Measurements from ENCODE around the gene CHERP. TPM values are rescaled to one million over a fixed set of nuclear protein-coding genes. Genes with fewer than 3 reads are reported as not detected.
A peak's percentile ranks its signal among the peaks of the same experiment; 100 is the strongest.

CHERP gene
- total and polyA plus RNA-seq, 2 of the 13 experiments (the other 11 are each of a cell fraction or from before 2014, with no cell fraction given): 4.3 to 5.4 TPM

DNA sequence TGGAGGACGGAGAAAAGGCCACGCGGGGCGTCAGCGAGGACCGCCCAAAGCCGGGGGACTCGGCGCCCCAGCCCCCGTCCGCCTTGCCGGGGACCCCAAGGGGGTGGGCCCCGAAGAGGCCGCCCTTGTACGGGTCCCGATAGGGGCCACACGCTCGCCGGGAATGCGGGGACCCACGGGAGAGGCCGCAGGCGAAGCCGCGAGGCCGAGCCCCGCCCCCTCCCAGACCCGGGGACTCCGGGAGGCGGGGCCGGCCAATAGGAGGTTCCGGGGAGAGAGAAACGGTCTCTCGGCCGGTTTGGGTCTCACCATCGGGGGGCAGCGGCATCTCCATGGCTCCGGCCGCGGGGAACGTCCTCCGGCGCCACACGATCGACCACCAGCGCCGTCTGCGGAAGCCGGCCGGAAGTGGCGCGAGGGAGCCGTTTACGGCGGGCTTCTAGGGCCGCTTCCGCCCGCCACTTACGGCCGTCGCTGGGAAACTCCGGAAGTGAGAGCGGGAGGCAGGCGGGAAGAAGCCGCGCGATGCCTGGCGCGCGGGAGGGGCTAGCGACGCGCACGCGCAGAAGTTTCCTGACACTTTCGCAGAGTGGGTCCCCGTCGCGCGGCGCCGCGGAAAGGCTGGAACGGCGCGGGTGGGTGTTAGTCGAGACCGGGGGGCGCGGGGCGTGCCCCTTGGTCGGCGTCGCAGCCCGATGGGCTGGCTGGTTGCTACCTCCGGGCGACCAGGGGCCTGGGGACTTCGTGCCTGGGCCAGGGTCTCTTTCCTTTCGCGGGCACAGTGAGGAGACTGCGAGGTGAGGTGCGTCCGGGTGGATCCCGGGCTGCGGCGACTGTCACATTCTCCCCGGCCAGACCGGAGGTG is at the start of gene CHERP (continued):
- TF ChIP-seq, protein P1, sequence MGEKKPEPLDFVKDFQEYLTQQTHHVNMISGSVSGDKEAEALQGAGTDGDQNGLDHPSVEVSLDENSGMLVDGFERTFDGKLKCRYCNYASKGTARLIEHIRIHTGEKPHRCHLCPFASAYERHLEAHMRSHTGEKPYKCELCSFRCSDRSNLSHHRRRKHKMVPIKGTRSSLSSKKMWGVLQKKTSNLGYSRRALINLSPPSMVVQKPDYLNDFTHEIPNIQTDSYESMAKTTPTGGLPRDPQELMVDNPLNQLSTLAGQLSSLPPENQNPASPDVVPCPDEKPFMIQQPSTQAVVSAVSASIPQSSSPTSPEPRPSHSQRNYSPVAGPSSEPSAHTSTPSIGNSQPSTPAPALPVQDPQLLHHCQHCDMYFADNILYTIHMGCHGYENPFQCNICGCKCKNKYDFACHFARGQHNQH (CRISPR knock-in tag; IDR thresholded peaks at IDR 0.05): peak; percentile 76
- no peak for TF ChIP-seq HDAC6 (IDR thresholded peaks at IDR 0.05; ENCODE audit: low read depth, low read length)
- peak; percentile 64; the same call in 1 of the 2 replicates for TF ChIP-seq ZNF343 (CRISPR knock-in tag; IDR thresholded peaks at IDR 0.05)
- peak; percentile 81; the same call in 1 of the 2 replicates for TF ChIP-seq ELF4 (CRISPR knock-in tag; IDR thresholded peaks at IDR 0.05; ENCODE audit: borderline replicate concordance)
- TF ChIP-seq ARHGAP35 (CRISPR knock-in tag; IDR thresholded peaks at IDR 0.05; ENCODE audit: borderline replicate concordance): no peak
- no peak for TF ChIP-seq ZMYM2 (CRISPR knock-in tag; IDR thresholded peaks at IDR 0.05)
- TF ChIP-seq RFX3 (CRISPR knock-in tag; IDR thresholded peaks at IDR 0.05): peak; percentile 88
- TF ChIP-seq ZEB1 (IDR thresholded peaks at IDR 0.05; ENCODE audit: insufficient replicate concordance, low read depth): no peak
- TF ChIP-seq, protein P2, sequence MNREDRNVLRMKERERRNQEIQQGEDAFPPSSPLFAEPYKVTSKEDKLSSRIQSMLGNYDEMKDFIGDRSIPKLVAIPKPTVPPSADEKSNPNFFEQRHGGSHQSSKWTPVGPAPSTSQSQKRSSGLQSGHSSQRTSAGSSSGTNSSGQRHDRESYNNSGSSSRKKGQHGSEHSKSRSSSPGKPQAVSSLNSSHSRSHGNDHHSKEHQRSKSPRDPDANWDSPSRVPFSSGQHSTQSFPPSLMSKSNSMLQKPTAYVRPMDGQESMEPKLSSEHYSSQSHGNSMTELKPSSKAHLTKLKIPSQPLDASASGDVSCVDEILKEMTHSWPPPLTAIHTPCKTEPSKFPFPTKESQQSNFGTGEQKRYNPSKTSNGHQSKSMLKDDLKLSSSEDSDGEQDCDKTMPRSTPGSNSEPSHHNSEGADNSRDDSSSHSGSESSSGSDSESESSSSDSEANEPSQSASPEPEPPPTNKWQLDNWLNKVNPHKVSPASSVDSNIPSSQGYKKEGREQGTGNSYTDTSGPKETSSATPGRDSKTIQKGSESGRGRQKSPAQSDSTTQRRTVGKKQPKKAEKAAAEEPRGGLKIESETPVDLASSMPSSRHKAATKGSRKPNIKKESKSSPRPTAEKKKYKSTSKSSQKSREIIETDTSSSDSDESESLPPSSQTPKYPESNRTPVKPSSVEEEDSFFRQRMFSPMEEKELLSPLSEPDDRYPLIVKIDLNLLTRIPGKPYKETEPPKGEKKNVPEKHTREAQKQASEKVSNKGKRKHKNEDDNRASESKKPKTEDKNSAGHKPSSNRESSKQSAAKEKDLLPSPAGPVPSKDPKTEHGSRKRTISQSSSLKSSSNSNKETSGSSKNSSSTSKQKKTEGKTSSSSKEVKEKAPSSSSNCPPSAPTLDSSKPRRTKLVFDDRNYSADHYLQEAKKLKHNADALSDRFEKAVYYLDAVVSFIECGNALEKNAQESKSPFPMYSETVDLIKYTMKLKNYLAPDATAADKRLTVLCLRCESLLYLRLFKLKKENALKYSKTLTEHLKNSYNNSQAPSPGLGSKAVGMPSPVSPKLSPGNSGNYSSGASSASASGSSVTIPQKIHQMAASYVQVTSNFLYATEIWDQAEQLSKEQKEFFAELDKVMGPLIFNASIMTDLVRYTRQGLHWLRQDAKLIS (CRISPR knock-in tag; IDR thresholded peaks at IDR 0.05): no peak
- TF ChIP-seq, protein P3, sequence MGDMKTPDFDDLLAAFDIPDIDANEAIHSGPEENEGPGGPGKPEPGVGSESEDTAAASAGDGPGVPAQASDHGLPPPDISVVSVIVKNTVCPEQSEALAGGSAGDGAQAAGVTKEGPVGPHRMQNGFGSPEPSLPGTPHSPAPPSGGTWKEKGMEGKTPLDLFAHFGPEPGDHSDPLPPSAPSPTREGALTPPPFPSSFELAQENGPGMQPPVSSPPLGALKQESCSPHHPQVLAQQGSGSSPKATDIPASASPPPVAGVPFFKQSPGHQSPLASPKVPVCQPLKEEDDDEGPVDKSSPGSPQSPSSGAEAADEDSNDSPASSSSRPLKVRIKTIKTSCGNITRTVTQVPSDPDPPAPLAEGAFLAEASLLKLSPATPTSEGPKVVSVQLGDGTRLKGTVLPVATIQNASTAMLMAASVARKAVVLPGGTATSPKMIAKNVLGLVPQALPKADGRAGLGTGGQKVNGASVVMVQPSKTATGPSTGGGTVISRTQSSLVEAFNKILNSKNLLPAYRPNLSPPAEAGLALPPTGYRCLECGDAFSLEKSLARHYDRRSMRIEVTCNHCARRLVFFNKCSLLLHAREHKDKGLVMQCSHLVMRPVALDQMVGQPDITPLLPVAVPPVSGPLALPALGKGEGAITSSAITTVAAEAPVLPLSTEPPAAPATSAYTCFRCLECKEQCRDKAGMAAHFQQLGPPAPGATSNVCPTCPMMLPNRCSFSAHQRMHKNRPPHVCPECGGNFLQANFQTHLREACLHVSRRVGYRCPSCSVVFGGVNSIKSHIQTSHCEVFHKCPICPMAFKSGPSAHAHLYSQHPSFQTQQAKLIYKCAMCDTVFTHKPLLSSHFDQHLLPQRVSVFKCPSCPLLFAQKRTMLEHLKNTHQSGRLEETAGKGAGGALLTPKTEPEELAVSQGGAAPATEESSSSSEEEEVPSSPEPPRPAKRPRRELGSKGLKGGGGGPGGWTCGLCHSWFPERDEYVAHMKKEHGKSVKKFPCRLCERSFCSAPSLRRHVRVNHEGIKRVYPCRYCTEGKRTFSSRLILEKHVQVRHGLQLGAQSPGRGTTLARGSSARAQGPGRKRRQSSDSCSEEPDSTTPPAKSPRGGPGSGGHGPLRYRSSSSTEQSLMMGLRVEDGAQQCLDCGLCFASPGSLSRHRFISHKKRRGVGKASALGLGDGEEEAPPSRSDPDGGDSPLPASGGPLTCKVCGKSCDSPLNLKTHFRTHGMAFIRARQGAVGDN (CRISPR knock-in tag; IDR thresholded peaks at IDR 0.05): peak; percentile 90
- 0 out of 2 replicates have a peak, but pooled peaks have one; percentile 52 for TF ChIP-seq GTF3A (CRISPR knock-in tag; conservative IDR thresholded peaks at IDR 0.05)
- TF ChIP-seq, protein P4, sequence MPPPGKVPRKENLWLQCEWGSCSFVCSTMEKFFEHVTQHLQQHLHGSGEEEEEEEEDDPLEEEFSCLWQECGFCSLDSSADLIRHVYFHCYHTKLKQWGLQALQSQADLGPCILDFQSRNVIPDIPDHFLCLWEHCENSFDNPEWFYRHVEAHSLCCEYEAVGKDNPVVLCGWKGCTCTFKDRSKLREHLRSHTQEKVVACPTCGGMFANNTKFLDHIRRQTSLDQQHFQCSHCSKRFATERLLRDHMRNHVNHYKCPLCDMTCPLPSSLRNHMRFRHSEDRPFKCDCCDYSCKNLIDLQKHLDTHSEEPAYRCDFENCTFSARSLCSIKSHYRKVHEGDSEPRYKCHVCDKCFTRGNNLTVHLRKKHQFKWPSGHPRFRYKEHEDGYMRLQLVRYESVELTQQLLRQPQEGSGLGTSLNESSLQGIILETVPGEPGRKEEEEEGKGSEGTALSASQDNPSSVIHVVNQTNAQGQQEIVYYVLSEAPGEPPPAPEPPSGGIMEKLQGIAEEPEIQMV (CRISPR knock-in tag; IDR thresholded peaks at IDR 0.05; ENCODE audit: low read depth): 0 out of 2 replicates have a peak, but pooled peaks have one; percentile 25
- TF ChIP-seq ZNF205 (CRISPR knock-in tag; IDR thresholded peaks at IDR 0.05): no peak
- TF ChIP-seq POLR2G (IDR thresholded peaks at IDR 0.05; ENCODE audit: low read depth, low read length): peak; percentile 89
- TF ChIP-seq, protein P5, sequence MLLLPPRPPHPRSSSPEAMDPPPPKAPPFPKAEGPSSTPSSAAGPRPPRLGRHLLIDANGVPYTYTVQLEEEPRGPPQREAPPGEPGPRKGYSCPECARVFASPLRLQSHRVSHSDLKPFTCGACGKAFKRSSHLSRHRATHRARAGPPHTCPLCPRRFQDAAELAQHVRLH (CRISPR knock-in tag; IDR thresholded peaks at IDR 0.05; ENCODE audit: borderline replicate concordance, low read depth): no peak; the same call in 1 of the 2 replicates
- no peak for TF ChIP-seq ZNF570 (CRISPR knock-in tag; IDR thresholded peaks at IDR 0.05; ENCODE audit: borderline replicate concordance)

Data from HepG2 (cell line).